ENCODE data around the gene C10orf95. TPM values are rescaled to one million over a fixed set of nuclear protein-coding genes. Genes with fewer than 3 reads are reported as not detected.

The C10orf95 gene
- total and polyA plus RNA-seq, 10 of the 15 experiments (the other 5 are each of a cell fraction or from before 2014, with no cell fraction given), result 0.06 to 1.1 (median 0.31) TPM

GRCh38 chr10:102408131-102408727, 43.1 kb downstream of the C10orf95 start:
- intact Hi-C loops (cut with micrococcal nuclease; ENCODE audit: unreplicated experiment), result no loop called here
- Histone ChIP-seq H2AFZ (ENCODE audit: control insufficient read depth, low read depth, low read length) (no peak overlapping the region), H3K4me2 (ENCODE audit: control insufficient read depth, insufficient read depth) (peak overlapping the region; percentile 64; the same call in 1 of the 2 replicates), H3K27ac (ENCODE audit: control insufficient read depth, insufficient read depth) (no peak overlapping the region), H3K79me2 (ENCODE audit: control insufficient read depth, insufficient read depth, low read length) (no peaks in the 10 kb centered on the region), H3K9ac (ENCODE audit: control insufficient read depth, insufficient read depth, low read length) (no peak overlapping the region), H4K20me1 (ENCODE audit: control insufficient read depth, insufficient read depth) (peaks cover 3% of the 10 kb centered on the region; the same call in 1 of the 2 replicates), H3K4me3 (no peak overlapping the region), H3K4me1 (ENCODE audit: control insufficient read depth, insufficient read depth, low read length) (peaks cover 8% of the 10 kb centered on the region), H3K36me3 (ENCODE audit: control insufficient read depth in 2 of 2, insufficient read depth in 2 of 2, low read length in 1 of 2) (peaks cover 0 to 3% of the 10 kb centered on the region in 2 experiments; a peak in 2 of 4 replicates), H3K9me3 (replicated peaks; ENCODE audit: control insufficient read depth, insufficient read depth, low read length) (no peaks in the 10 kb centered on the region), H3K27me3 (replicated peaks in 1 of 2; ENCODE audit: control insufficient read depth in 2 of 2, insufficient read depth in 2 of 2, low read length in 1 of 2) (peaks cover 17 to 21% of the 10 kb centered on the region in 2 experiments)
- DNase-seq (ENCODE audit: low read depth, low spot score) (no peak), ATAC-seq (peak; percentile 4), FAIRE-seq (no peak)
- ChIA-PET POLR2A (interaction anchor here (0.5 kb wide), 1 partner anchor 76 kb away, joined by 7 read pairs; no protein-coding TSS in a partner anchor), RAD21 (ENCODE audit: unreplicated experiment) (interaction anchor here (1.3 kb wide), 1 partner anchor 12 kb away, joined by 3 read pairs; the partner anchor contains the start of gene FBXL15), CTCF (interaction anchor here (0.6 kb wide), 1 partner anchor 66 kb away, joined by 3 read pairs; no protein-coding TSS in a partner anchor), SMC1A (ENCODE audit: uncharacterized antibody, unreplicated experiment) (no interaction called here)
- TF ChIP-seq BCLAF1 (IDR thresholded peaks at IDR 0.05) (no peak), POLR2A (IDR thresholded peaks at IDR 0.05; ENCODE audit: low read depth, low read length) (peak; percentile 75), POLR2AphosphoS5 (IDR thresholded peaks at IDR 0.05; ENCODE audit: low read length) (peak; percentile 63; the same call in 1 of the 2 replicates), PBX3 (IDR thresholded peaks at IDR 0.05; ENCODE audit: insufficient replicate concordance, low read depth, low read length) (no peak)
- in situ Hi-C loops (cut with MboI), result loop anchor here (5.0 kb wide), 1 partner anchor 181 kb away; the partner anchor contains the start of gene ELOVL3
- WGBS (ENCODE audit: insufficient coverage, insufficient replicate concordance, low lambda C conversion rate, missing lambda C conversion rate), result 54% methylated on average over 14 of the region's 14 CpGs
- no TSS peak for BruUV-seq (replicated peaks)
